Type B pancreatic cell (in vitro differentiated cells): ENCODE data around the gene MGMT. TPM values are rescaled to one million over a fixed set of nuclear protein-coding genes. Genes with fewer than 3 reads are reported as not detected.

ENCODE experiments used
- DNase-seq: peaks from one replicate; pipeline ENCODE4 v3.0.0; 2021; ENCODE audit warnings: mixed read lengths; ENCODE audit not compliant: unreplicated experiment; ENCODE audit errors: extremely low spot score
- H3K27ac Mint-ChIP-seq: 2 replicates; pipeline ENCODE4 v1.8.0; 2021; ENCODE audit warnings: mild to moderate bottlenecking, mixed read lengths
- H3K27me3 Mint-ChIP-seq: 2 replicates; pipeline ENCODE4 v1.8.0; 2021; ENCODE audit warnings: mixed read lengths
- H3K36me3 Mint-ChIP-seq: 2 replicates; pipeline ENCODE4 v1.8.0; 2021; ENCODE audit warnings: mixed read lengths
- H3K4me1 Mint-ChIP-seq: one replicate; pipeline ENCODE4 v1.8.0; 2021; ENCODE audit warnings: mixed read lengths; ENCODE audit not compliant: unreplicated experiment
- H3K4me3 Mint-ChIP-seq: 2 replicates; pipeline ENCODE4 v1.8.0; 2021; ENCODE audit warnings: mild to moderate bottlenecking, mixed read lengths
- H3K9me3 Mint-ChIP-seq: 2 replicates; pipeline ENCODE4 v1.8.0; 2021; ENCODE audit warnings: mixed read lengths
- total RNA-seq: library from RNA; stranded (reverse); gene quantifications from 2 replicates; pipeline ENCODE4 v1.2.1, GENCODE V29; 2021; ENCODE audit warnings: low replicate concordance
- TF ChIP-seq, protein P1 (sequence below): fragments of 200-600 bp; sonication (generic); conservative IDR thresholded peaks from 2 replicates; pipeline ENCODE4 v1.5.0; 2021; ENCODE audit warnings: antibody characterized with exemption, mild to moderate bottlenecking

MGMT gene
- total RNA-seq, 1 donor from 2014 or later: 18.8 TPM

DNA sequence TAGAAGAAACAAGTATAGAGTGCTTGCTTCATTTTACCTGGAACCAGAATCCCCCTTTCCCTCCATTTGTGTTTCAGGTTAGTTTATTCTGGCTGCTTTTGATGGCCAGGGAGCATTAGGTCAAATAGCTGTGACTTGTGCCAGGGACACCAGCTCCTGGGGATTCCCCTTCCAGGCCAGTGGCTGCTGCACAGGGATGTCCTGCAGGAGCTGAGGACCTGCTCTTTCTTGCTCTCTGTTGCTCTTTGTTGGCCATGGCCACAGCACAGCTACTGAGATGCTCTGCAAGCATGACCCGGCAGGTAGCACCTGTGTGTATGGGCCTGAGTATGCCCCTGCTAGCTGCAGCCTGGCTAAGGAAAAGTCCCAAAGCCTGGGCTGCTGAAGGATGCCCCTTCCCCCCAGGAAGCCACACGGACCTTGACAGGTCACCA, 288.1 kb downstream of the MGMT start:
- no peak for DNase-seq
- H3K4me3 Mint-ChIP-seq: no peak overlapping the region
- H3K27ac Mint-ChIP-seq: no peak overlapping the region
- TF ChIP-seq, protein P1, sequence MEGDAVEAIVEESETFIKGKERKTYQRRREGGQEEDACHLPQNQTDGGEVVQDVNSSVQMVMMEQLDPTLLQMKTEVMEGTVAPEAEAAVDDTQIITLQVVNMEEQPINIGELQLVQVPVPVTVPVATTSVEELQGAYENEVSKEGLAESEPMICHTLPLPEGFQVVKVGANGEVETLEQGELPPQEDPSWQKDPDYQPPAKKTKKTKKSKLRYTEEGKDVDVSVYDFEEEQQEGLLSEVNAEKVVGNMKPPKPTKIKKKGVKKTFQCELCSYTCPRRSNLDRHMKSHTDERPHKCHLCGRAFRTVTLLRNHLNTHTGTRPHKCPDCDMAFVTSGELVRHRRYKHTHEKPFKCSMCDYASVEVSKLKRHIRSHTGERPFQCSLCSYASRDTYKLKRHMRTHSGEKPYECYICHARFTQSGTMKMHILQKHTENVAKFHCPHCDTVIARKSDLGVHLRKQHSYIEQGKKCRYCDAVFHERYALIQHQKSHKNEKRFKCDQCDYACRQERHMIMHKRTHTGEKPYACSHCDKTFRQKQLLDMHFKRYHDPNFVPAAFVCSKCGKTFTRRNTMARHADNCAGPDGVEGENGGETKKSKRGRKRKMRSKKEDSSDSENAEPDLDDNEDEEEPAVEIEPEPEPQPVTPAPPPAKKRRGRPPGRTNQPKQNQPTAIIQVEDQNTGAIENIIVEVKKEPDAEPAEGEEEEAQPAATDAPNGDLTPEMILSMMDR: no peak
- peaks cover 2% of the 10 kb centered on the region for H3K9me3 Mint-ChIP-seq
- H3K4me1 Mint-ChIP-seq: no peaks in the 10 kb centered on the region
- H3K36me3 Mint-ChIP-seq: no peaks in the 10 kb centered on the region
- H3K27me3 Mint-ChIP-seq: no peaks in the 10 kb centered on the region

DNA sequence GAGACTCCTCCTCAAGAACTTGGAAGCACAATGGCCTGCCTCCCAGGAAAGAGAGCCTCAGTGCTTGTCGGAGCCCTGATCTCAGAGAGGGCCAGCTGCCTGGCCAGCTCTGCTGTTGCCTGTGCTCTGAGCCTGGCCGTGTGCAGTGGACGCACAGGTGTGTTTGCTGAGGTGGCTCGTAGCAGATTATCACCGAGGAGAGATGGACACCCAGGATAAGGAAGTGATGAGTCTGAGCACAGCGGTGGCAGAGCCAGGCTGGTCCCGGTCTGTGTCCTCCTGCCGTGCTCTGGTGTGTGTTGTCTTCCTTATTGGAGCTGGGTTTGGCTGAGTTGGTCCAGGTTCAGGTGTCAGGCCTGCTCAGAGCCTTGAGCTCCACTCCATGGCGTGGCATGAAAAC, 288.6 kb downstream of the MGMT start:
- Mint-ChIP-seq H3K27ac (no peak overlapping the region), H3K4me1 (no peaks in the 10 kb centered on the region), H3K36me3 (no peaks in the 10 kb centered on the region), H3K9me3 (no peaks in the 10 kb centered on the region), H3K27me3 (no peaks in the 10 kb centered on the region), H3K4me3 (no peak overlapping the region)
- TF ChIP-seq, protein P1: no peak
- no peak for DNase-seq

DNA sequence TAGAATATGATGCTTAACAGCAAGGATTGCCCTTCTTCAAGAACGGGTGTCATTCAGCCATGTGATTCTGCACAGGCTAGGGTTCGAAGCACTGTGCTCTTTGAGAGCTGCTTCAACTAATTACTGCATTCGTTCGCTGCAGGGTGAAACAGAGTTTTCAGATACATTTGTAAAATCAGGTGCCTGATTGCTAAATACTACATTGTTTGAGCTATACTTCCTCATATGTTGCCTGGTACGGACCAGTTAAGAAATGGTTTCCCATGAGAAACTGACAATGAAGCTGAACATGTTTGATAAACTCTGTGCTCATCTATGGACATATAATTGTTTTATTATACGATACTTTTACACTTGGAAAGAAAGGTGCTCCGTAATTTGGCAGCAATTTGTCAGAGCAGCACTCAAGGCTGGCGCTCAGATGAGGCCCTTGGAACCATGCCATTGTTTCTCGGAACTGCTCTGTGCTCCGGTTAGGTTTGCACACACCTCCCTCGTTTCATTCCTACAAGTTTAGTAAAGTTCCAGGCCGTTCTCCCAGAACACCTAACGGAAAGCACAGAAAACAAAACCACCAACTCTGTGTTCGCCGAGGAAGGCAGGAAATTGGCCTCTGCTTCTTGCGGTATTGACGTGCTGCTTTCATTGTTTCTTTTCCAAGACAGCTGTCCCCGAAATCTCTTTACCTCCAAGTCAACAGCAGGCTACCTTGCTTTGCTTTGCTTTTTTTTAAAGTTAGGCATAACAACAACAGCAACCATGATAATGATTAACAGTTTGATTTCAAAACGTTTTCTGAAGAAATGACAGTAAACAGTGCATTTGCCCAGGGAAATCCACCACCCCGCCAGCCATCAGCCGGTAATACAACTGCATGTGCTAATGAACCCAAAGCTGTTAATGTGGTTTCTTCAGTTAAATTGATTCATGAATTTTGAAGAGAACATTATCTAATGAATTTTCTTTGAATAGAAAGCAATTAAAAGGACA, 290.2 kb downstream of the MGMT start:
- Mint-ChIP-seq H3K27me3 (no peaks in the 10 kb centered on the region), H3K36me3 (no peaks in the 10 kb centered on the region), H3K4me1 (no peaks in the 10 kb centered on the region), H3K4me3 (no peak overlapping the region), H3K9me3 (no peaks in the 10 kb centered on the region), H3K27ac (no peak overlapping the region)
- TF ChIP-seq, protein P1: no peak
- DNase-seq: no peak

DNA sequence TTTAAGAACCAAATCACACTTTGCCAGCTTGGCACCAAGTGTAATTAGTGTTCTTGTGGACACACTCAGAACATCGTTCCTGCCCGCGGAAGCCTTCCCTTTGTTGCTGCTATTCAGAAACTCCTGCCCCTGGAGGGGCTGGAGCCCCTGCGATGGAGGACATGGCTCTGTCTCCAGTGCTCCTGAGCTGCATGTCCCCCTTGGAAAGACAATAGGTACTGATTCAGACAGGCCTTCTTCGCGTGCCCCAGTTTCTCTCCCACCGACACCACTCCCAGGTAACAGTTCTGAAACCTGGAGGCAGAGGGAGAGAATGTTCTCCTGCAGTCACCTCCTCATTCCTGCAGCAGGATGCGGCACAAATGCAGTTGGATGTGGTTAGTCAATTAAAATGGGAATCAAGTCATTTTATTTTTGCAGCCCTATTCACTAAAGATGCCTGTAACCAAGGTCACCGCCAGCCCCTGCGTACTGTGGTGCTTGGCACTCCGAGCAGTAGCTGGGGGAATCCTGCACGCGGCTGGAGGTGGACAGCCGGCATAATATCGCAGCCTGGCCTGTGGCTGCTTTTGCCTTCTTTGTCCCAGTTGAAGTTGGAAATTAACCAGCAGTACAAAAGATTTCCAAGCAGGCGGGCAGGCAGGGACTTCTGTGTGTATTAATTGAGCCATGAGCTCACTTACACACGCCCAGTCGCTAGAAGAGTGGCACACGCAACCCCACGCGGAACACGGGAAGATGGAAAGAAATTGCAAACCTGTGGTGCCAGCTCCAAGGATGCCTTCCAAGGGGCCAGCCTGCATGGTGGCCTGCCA, 291.4 kb downstream of the MGMT start:
- Mint-ChIP-seq H3K27me3 (peaks cover 5% of the 10 kb centered on the region), H3K9me3 (no peaks in the 10 kb centered on the region), H3K4me3 (no peak overlapping the region), H3K4me1 (peaks cover 6% of the 10 kb centered on the region), H3K27ac (no peak overlapping the region), H3K36me3 (no peaks in the 10 kb centered on the region)
- peak; percentile 43 for DNase-seq
- TF ChIP-seq, protein P1: no peak

DNA sequence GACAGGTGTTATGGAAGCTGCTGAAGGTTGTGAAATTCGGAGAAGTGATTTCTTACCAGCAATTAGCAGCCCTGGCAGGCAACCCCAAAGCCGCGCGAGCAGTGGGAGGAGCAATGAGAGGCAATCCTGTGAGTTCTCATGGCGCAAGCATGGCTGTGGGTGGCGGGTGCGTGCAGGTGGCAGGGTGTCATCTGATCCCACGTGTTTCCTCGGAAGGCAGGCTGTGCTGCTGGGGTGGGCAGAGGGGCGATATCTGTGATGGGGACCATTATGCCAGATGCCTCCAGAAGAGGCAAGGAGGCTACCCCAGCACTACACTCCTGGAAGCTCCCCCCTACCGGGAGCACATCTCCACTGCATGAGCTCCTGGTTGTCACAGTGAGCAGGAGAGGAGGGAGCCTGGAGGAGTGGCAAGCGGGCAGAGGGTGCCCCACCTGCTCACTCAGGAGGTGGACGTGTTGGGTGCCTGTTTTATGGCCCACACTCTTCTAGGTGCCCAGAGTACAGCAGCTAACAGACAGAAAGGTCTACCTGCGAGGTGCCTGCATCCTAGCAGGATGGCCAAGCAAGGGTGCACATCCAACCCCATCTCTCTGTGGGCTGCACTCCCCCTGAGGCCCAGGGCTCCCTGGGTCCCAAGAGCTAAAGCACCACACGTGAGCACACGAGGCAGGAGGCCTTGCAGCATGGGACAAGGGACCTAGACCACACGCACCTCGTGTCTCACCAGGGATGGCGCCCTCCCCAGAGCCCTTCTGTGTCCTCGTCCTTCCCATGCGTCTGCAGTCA, 292.4 kb downstream of the MGMT start:
- TF ChIP-seq, protein P1: no peak
- Mint-ChIP-seq H3K27me3 (peaks cover 5% of the 10 kb centered on the region), H3K4me3 (no peak overlapping the region), H3K4me1 (peaks cover 6% of the 10 kb centered on the region), H3K27ac (no peak overlapping the region), H3K36me3 (no peaks in the 10 kb centered on the region), H3K9me3 (no peaks in the 10 kb centered on the region)
- peak; percentile 65 for DNase-seq
